Activated T-helper 17 cell treated with anti-CD3 and anti-CD28 coated beads, Interleukin-2, amount 50 U/mL, for 72 hours (primary cell): ENCODE results near the gene GLOD4. TPM values are rescaled to one million over a fixed set of nuclear protein-coding genes. Genes with fewer than 3 reads are reported as not detected.
"Not testable (repeated sequence)": the region's sequence is repeated elsewhere in the genome, so short reads cannot be mapped to it uniquely, and the experiment has no call there.

Experiments used
- ATAC-seq: fragments of 150-1000 bp; cut with Tn5 transposase; replicated peaks from 2 replicates; pipeline ENCODE4 v1.10.0; 2021; ENCODE audit warnings: mild to moderate bottlenecking, moderate library complexity
- H3K27ac Mint-ChIP-seq: one replicate; pipeline ENCODE4 v1.8.0; 2022; ENCODE audit warnings: mixed read lengths
- H3K27me3 Mint-ChIP-seq: one replicate; pipeline ENCODE4 v1.8.0; 2022; ENCODE audit warnings: mixed read lengths
- H3K36me3 Mint-ChIP-seq: one replicate; pipeline ENCODE4 v1.8.0; 2022; ENCODE audit warnings: low read depth, mild to moderate bottlenecking, mixed read lengths
- H3K4me1 Mint-ChIP-seq: one replicate; pipeline ENCODE4 v1.8.0; 2022; ENCODE audit warnings: mixed read lengths
- H3K4me3 Mint-ChIP-seq: one replicate; pipeline ENCODE4 v1.8.0; 2022; ENCODE audit warnings: mild to moderate bottlenecking, mixed read lengths
- H3K9me3 Mint-ChIP-seq: one replicate; pipeline ENCODE4 v1.8.0; 2022; ENCODE audit warnings: mixed read lengths
- total RNA-seq, 2 donors: library from RNA; stranded (reverse); gene quantifications; one replicate each; pipeline ENCODE4 v1.2.3, GENCODE V29; 2022

Gene GLOD4
- total RNA-seq, 2 donors from 2014 or later: 41.5 to 59.0 TPM

DNA sequence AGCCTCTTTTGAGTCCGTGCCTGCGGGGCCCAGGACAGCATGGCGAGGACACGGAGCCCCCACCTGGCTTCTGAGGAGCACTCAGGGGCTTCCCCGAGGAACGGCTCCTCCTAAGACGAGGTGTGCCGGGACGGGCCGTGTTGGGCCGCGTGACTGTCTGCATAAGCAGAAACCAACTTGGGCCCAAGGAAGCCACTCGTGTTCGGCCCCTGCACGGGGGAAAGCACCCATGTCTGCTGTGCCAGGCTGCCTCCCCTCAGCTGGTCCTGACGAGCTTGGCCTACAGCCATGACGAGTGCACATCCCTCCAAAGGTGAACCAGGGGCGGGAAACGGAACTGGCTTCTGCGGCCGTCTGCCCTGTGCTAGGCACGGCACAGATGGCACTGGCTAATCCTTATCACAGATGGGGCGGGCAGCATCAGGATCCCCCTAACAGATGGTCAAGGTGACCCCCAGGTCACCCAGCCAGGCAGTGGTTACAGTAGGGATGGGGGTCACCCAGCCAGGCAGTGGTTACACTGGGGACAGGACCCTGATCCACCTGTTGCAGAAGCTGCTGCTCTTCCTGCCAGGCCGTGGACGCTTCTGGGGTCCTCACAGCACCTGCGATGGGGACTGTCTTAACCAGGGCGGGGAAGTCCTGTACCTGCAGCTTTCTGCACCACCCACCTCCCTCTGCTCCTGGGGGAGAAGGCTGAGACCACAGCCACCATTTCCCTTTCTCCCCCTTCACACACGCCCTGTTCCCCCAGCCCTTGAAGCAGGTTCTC is 25.6 kb upstream of the GLOD4 start:
- ATAC-seq: no peak
- Mint-ChIP-seq H3K27ac (no peak overlapping the region), H3K9me3 (no peaks in the 10 kb centered on the region), H3K27me3 (peaks cover 5% of the 10 kb centered on the region), H3K4me3 (no peak overlapping the region), H3K4me1 (no peaks in the 10 kb centered on the region), H3K36me3 (no peaks in the 10 kb centered on the region)

DNA sequence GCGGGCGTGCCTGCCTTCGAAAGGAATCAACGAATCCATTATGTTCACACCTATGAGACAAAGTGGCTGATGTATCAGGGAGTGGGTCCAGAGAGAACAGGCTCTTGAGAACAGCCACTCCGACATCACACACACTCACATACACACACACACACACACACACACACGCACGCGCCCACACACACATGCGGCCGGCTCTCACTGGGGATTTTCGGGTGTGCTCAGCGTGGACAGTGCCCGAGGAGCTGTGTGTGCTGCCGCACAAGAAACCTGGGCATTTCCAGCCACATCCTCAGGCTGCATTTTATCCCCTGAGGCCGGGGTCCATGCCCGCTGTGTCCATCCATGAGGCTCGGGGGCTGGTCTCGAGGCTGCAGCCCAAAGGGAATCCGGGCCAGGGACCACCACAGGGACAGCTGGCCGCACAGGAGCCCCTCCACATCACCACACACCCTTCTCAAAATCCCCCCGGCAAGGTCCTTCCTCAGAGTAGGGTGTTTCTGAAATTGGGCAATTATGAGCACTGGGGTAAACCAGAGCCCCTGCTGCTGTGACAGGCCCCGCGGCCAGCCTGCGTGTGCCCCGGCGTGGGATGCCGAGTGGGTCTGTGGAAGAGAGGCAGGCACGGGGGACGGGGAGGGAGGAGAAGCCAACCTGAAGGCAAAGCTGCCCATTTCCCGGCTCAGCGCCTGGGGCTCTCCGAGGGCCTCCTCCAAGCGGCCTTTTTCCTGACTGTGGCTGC is 24.9 kb upstream of the GLOD4 start:
- no peaks in the 10 kb centered on the region for H3K9me3 Mint-ChIP-seq
- no peak for ATAC-seq
- no peaks in the 10 kb centered on the region for H3K27me3 Mint-ChIP-seq
- H3K36me3 Mint-ChIP-seq: no peaks in the 10 kb centered on the region
- no peaks in the 10 kb centered on the region for H3K4me1 Mint-ChIP-seq
- H3K27ac Mint-ChIP-seq: no peak overlapping the region
- no peak overlapping the region for H3K4me3 Mint-ChIP-seq

- Mint-ChIP-seq H3K36me3 (no peaks in the 10 kb centered on the region), H3K9me3 (no peaks in the 10 kb centered on the region), H3K27me3 (no peaks in the 10 kb centered on the region), H3K4me1 (no peaks in the 10 kb centered on the region), H3K27ac (no peak overlapping the region), H3K4me3 (no peak overlapping the region)
- no peak for ATAC-seq
Observed at GRCh38 chr17:806346-806745, 24.3 kb upstream of the GLOD4 start.

DNA sequence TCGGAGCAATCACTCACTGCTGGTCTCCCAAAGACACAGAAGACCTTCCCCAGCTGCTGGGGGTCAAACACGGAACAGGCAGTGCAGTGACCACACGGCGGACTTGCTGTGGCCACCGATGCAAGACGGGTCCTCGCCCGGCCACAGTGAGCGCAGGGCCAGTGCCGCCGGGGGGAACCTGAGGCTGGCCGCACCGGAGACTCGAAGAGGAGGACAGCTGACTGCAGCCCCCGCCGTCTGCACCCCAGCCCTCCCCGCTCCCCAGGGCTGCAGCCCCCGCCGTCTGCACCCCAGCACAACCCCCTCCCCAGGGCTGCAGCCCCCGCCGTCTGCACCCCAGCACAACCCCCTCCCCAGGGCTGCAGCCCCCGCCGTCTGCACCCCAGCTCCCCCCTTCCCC is 23.8 kb upstream of the GLOD4 start:
- not testable (repeated sequence) for H3K4me3 Mint-ChIP-seq, ATAC-seq, H3K27ac Mint-ChIP-seq, H3K27me3 Mint-ChIP-seq, H3K36me3 Mint-ChIP-seq, H3K4me1 Mint-ChIP-seq, H3K9me3 Mint-ChIP-seq

DNA sequence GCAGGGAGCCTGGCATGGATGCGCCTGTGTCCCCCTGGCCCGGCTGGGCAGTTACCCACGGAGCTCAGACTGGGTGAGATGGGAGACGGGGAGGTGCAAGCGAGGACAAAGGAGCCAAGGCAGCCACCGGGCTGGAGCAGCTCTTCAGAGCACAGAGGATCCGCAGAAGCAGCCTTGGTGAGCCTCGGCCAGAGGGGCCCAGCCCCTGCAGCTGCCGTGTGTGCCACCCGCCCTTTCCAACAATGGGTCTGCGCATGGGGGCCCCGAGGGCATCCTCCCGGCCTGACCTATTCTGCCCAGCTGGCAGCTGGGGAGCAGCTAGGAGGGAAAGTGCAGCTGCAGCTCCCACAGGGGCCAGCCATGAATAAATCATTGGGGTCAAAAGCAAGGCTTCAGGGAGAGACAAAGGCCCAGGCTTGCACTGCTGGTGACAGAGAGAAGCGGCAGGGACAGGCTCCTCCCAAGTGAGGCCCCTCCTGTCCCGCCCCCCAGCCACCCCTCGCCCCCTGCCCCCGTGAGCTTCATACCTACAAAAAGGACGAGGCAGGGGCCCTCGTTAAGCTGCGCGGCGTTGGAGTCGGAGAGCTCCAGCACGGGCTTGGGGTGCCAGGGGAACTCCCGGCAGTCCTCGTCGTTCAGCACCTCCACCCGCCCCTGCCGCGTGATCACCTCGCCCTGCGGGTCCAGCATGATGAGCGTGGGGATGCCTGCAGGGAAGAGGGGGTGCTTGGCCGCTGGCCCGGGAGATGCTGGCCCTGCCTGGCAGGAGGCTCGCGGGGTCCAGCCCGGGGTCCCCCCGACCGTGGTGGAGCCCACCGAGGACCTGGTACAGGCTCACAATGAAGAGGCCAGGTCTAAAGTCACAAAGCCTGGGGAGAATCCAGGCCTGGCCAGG is 22.7 kb upstream of the GLOD4 start:
- H3K4me3 Mint-ChIP-seq: no peak overlapping the region
- no peak for ATAC-seq
- no peaks in the 10 kb centered on the region for H3K9me3 Mint-ChIP-seq
- H3K27ac Mint-ChIP-seq: no peak overlapping the region
- no peaks in the 10 kb centered on the region for H3K4me1 Mint-ChIP-seq
- H3K27me3 Mint-ChIP-seq: no peaks in the 10 kb centered on the region
- H3K36me3 Mint-ChIP-seq: no peaks in the 10 kb centered on the region

GRCh38 chr17:802901-803881 is 21.1 kb upstream of the GLOD4 start:
- no peaks in the 10 kb centered on the region for H3K36me3 Mint-ChIP-seq
- H3K27me3 Mint-ChIP-seq: no peaks in the 10 kb centered on the region
- H3K4me3 Mint-ChIP-seq: no peak overlapping the region
- H3K9me3 Mint-ChIP-seq: no peaks in the 10 kb centered on the region
- ATAC-seq: no peak
- no peak overlapping the region for H3K27ac Mint-ChIP-seq
- no peaks in the 10 kb centered on the region for H3K4me1 Mint-ChIP-seq

GRCh38 chr17:802481-802880 is 20.4 kb upstream of the GLOD4 start:
- H3K27ac Mint-ChIP-seq: no peak overlapping the region
- H3K4me3 Mint-ChIP-seq: no peak overlapping the region
- H3K4me1 Mint-ChIP-seq: no peaks in the 10 kb centered on the region
- no peaks in the 10 kb centered on the region for H3K9me3 Mint-ChIP-seq
- no peaks in the 10 kb centered on the region for H3K27me3 Mint-ChIP-seq
- H3K36me3 Mint-ChIP-seq: no peaks in the 10 kb centered on the region
- ATAC-seq: no peak

- Mint-ChIP-seq H3K36me3 (no peaks in the 10 kb centered on the region), H3K9me3 (no peaks in the 10 kb centered on the region), H3K4me3 (no peak overlapping the region), H3K4me1 (no peaks in the 10 kb centered on the region), H3K27ac (no peak overlapping the region), H3K27me3 (no peaks in the 10 kb centered on the region)
- ATAC-seq: no peak
Observed at GRCh38 chr17:801660-802059, 19.6 kb upstream of the GLOD4 start.

DNA sequence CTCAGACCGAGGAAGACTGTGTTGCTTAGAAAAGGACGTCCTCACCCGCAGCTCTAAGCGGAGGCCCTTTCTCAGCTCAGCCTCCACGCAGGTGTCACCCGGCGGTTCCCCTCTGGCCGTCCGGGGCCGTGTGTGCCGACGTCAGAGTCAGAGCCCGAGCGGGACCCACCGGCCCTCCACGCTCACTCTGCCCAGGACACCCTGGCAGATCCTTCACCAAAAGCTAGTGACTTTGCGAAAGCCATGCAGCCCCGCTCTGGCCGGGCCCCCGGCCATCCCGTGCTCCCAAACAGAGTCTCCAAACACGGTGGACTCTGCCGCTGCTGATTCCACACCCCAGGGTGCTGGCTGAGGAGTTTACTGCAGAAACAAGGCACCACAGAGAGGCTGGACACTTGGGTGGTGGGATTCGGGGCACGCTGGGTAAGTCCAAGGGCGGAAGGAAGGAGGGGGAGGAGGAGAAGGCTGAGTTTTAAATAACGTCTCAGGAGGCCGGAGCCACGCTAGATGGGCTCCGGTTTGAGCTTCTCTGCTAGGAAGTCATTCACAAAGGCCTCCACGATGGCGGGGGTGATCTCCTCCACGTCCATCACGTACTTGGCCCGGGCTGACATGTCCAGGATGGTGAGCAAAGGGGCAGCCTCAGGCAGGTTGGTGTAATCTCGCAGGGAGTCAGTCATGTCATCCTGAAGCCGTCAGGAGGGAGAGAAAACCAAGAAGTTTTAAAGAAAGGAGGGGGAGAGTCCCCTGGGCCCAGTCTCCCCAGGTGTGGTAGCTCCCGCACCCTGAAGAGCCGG is 18.6 kb upstream of the GLOD4 start:
- H3K36me3 Mint-ChIP-seq: no peaks in the 10 kb centered on the region
- no peak overlapping the region for H3K4me3 Mint-ChIP-seq
- no peaks in the 10 kb centered on the region for H3K4me1 Mint-ChIP-seq
- no peaks in the 10 kb centered on the region for H3K9me3 Mint-ChIP-seq
- no peak overlapping the region for H3K27ac Mint-ChIP-seq
- ATAC-seq: no peak
- H3K27me3 Mint-ChIP-seq: no peaks in the 10 kb centered on the region

DNA sequence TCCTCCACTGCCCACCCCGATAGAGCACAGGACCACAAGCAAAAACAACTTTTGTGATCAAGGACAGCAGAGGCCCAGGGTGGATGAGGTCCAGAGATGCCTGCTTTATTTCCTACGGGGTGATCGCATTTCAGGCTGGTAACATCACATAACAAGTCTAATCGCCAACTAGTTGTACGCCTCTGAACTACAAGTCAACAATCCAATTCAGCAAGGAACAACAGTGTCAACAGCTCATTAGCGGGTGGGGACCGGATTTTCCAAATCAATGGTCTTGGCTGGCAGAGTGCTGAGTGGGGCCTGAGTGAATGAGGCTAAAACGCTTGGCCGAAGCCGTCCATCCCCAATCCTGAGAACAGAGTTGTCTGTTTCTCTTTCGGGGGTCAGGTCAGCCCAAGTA is 17.2 kb upstream of the GLOD4 start:
- Mint-ChIP-seq H3K36me3 (no peaks in the 10 kb centered on the region), H3K9me3 (no peaks in the 10 kb centered on the region), H3K27me3 (no peaks in the 10 kb centered on the region), H3K4me3 (no peak overlapping the region), H3K27ac (no peak overlapping the region), H3K4me1 (no peaks in the 10 kb centered on the region)
- no peak for ATAC-seq

- H3K36me3 Mint-ChIP-seq: no peaks in the 10 kb centered on the region
- ATAC-seq: no peak
- no peaks in the 10 kb centered on the region for H3K27me3 Mint-ChIP-seq
- no peak overlapping the region for H3K27ac Mint-ChIP-seq
- no peaks in the 10 kb centered on the region for H3K9me3 Mint-ChIP-seq
- no peaks in the 10 kb centered on the region for H3K4me1 Mint-ChIP-seq
- no peak overlapping the region for H3K4me3 Mint-ChIP-seq
Observed at GRCh38 chr17:798246-798645, 16.2 kb upstream of the GLOD4 start.

GRCh38 chr17:797236-797840 is 15.3 kb upstream of the GLOD4 start:
- Mint-ChIP-seq H3K9me3 (no peaks in the 10 kb centered on the region), H3K27me3 (no peaks in the 10 kb centered on the region), H3K4me1 (no peaks in the 10 kb centered on the region), H3K4me3 (no peak overlapping the region), H3K27ac (no peak overlapping the region), H3K36me3 (peaks cover 5% of the 10 kb centered on the region)
- no peak for ATAC-seq

DNA sequence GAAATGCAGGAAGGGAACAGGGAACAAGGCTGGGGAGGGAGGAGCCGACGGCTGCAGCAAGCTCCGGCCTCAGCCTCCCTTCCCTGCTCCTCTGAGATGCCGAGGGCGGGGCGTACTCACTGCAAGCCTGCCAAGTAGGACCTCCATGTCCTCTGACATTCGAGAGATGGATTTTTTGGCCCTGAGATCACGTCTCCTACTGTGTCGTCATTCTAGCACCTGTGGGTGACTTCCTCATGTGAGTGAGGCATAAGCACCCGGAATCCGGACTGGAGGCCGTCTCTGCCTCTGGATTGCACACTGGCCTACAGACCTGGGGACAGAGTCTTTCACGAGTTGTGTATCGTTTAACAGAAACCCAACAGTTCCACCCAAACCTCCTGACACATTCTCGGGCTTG is 14.5 kb upstream of the GLOD4 start:
- H3K4me1 Mint-ChIP-seq: no peaks in the 10 kb centered on the region
- no peak overlapping the region for H3K27ac Mint-ChIP-seq
- no peak overlapping the region for H3K4me3 Mint-ChIP-seq
- ATAC-seq: no peak
- H3K27me3 Mint-ChIP-seq: no peaks in the 10 kb centered on the region
- H3K9me3 Mint-ChIP-seq: no peaks in the 10 kb centered on the region
- peaks cover 13% of the 10 kb centered on the region for H3K36me3 Mint-ChIP-seq
